Peyer's patch (tissue), 4 donors: ENCODE results near the gene IL3. TPM values are rescaled to one million over a fixed set of nuclear protein-coding genes. Genes with fewer than 3 reads are reported as not detected.

ENCODE experiments used
- DNase-seq, 3 donors: peaks; one replicate each; pipeline ENCODE4 v3.0.0-alpha.2; 2017 to 2019
- H3K27ac ChIP-seq, 4 donors: fragments of 200-600 bp; sonication (generic); one replicate each; pipeline ENCODE4 v1.5.1; 2016 to 2019
- H3K27me3 ChIP-seq, 2 donors: fragments of 200-600 bp; sonication (generic); one replicate each; pipeline ENCODE4 v1.5.1; 2019
- H3K36me3 ChIP-seq, 3 donors: fragments of 200-600 bp; sonication (generic); one replicate each; pipeline ENCODE4 v1.5.1; 2016 to 2019
- H3K4me1 ChIP-seq, 4 donors: fragments of 200-600 bp; sonication (generic); one replicate each; pipeline ENCODE4 v1.5.1; 2016 to 2019
- H3K4me3 ChIP-seq, 4 donors: fragments of 200-600 bp; sonication (generic); 1 replicate in 3 of 4; 2 replicates in 1 of 4; pipeline ENCODE4 v1.5.1; 2016 to 2019; ENCODE audit warnings: mild to moderate bottlenecking in 1 of 4
- H3K9me3 ChIP-seq, 4 donors: fragments of 200-600 bp; sonication (generic); one replicate each; pipeline ENCODE4 v1.5.1; 2016 to 2019; ENCODE audit warnings: mild to moderate bottlenecking in 1 of 4
- CTCF ChIP-seq, 6 experiments: fragments of 450-650 bp in 4 of 6; fragments of 200-600 bp in 2 of 6; sonication (generic) in 1 of 6; IDR thresholded peaks; one replicate each; pipeline ENCODE4 v1.5.1; 2017 to 2019; ENCODE audit warnings: antibody characterized with exemption in 6 of 6, mild to moderate bottlenecking in 3 of 6, moderate library complexity in 1 of 6
- POLR2A ChIP-seq, 2 donors: fragments of 450-650 bp; IDR thresholded peaks; one replicate each; pipeline ENCODE4 v1.5.1; 2017; ENCODE audit warnings: antibody characterized with exemption in 2 of 2, mild to moderate bottlenecking in 2 of 2, moderate library complexity in 2 of 2
- total RNA-seq, 4 donors: library from RNA; depleted of rRNA; stranded (reverse); fragments of >200 nt; gene quantifications; one replicate each; pipeline ENCODE4 v1.1.0, GENCODE V29; 2016

IL3 gene
- total RNA-seq, 4 donors from 2014 or later, result not detected

GRCh38 chr5:132083071-132083678, 22.7 kb downstream of the IL3 start:
- Histone ChIP-seq H3K27me3 (no peaks in the 10 kb centered on the region), H3K36me3 (no peaks in the 10 kb centered on the region), H3K4me1 (peaks cover 0 to 4% (median 0%) of the 10 kb centered on the region in 4 donors), H3K4me3 (no peak overlapping the region), H3K9me3 (no peaks in the 10 kb centered on the region), H3K27ac (peak overlapping the region in 1 of 4 donors; percentile 30)
- peak in 1 of 3 donors; percentile 25 for DNase-seq
- no peak for TF ChIP-seq POLR2A (IDR thresholded peaks at IDR 0.05)
- TF ChIP-seq CTCF (IDR thresholded peaks at IDR 0.05), result no peak

GRCh38 chr5:132085686-132086085, 25.2 kb downstream of the IL3 start:
- Histone ChIP-seq H3K27ac (no peak overlapping the region), H3K27me3 (no peaks in the 10 kb centered on the region), H3K4me3 (no peak overlapping the region), H3K4me1 (peaks cover 0 to 4% (median 0%) of the 10 kb centered on the region in 4 donors), H3K9me3 (no peaks in the 10 kb centered on the region), H3K36me3 (no peaks in the 10 kb centered on the region)
- DNase-seq, result peak in 1 of 3 donors; percentile 7
- TF ChIP-seq POLR2A (IDR thresholded peaks at IDR 0.05) (no peak), CTCF (IDR thresholded peaks at IDR 0.05) (no peak)

- peak in 1 of 3 donors; percentile 44 for DNase-seq
- H3K4me1 ChIP-seq, result peaks cover 0 to 4% (median 0%) of the 10 kb centered on the region in 4 donors
- no peak overlapping the region for H3K4me3 ChIP-seq
- H3K9me3 ChIP-seq, result no peaks in the 10 kb centered on the region
- H3K27me3 ChIP-seq, result no peaks in the 10 kb centered on the region
- TF ChIP-seq POLR2A (IDR thresholded peaks at IDR 0.05), result no peak
- no peak for TF ChIP-seq CTCF (IDR thresholded peaks at IDR 0.05)
- no peak overlapping the region for H3K27ac ChIP-seq
- no peaks in the 10 kb centered on the region for H3K36me3 ChIP-seq
These were observed 25.9 kb downstream of the IL3 start for GRCh38 chr5:132086277-132086794.

GRCh38 chr5:132087176-132087575, 26.7 kb downstream of the IL3 start:
- TF ChIP-seq CTCF (IDR thresholded peaks at IDR 0.05), result no peak
- no peak for TF ChIP-seq POLR2A (IDR thresholded peaks at IDR 0.05)
- Histone ChIP-seq H3K9me3 (no peaks in the 10 kb centered on the region), H3K4me3 (no peak overlapping the region), H3K4me1 (peaks cover 0 to 4% (median 0%) of the 10 kb centered on the region in 4 donors), H3K27ac (no peak overlapping the region), H3K27me3 (no peaks in the 10 kb centered on the region), H3K36me3 (no peaks in the 10 kb centered on the region)
- DNase-seq, result peak in 1 of 3 donors; percentile 14

GRCh38 chr5:132087661-132088060, 27.2 kb downstream of the IL3 start:
- TF ChIP-seq POLR2A (IDR thresholded peaks at IDR 0.05) (no peak), CTCF (IDR thresholded peaks at IDR 0.05) (no peak)
- Histone ChIP-seq H3K27me3 (no peaks in the 10 kb centered on the region), H3K4me3 (no peak overlapping the region), H3K9me3 (no peaks in the 10 kb centered on the region), H3K27ac (no peak overlapping the region), H3K4me1 (peaks cover 0 to 4% (median 0%) of the 10 kb centered on the region in 4 donors), H3K36me3 (no peaks in the 10 kb centered on the region)
- peak in 1 of 3 donors; percentile 13 for DNase-seq
